GM06990 (cell line): ENCODE data around the gene METRNL.

Source experiments
- DNase-seq: peaks from one replicate; pipeline ENCODE4 v3.0.0-alpha.2; 2011; ENCODE audit not compliant: insufficient read length; ENCODE audit errors: extremely low read depth
- H3K27me3 ChIP-seq: replicated peaks from 2 replicates; pipeline ENCODE4 v1.6.0; 2011; ENCODE audit warnings: low read length; ENCODE audit not compliant: control insufficient read depth, insufficient read depth
- H3K36me3 ChIP-seq: 2 replicates; pipeline ENCODE4 v1.5.1; 2011; ENCODE audit warnings: low read length; ENCODE audit not compliant: control insufficient read depth, insufficient read depth
- H3K4me3 ChIP-seq: replicated peaks from 2 replicates; pipeline ENCODE4 v1.5.1; 2011; ENCODE audit warnings: low read depth, mild to moderate bottlenecking, control low read depth, low read length
- TF ChIP-seq, protein P1 (sequence below): IDR thresholded peaks from 2 replicates; pipeline ENCODE4 v1.5.1; 2011; ENCODE audit warnings: low read length, control low read depth, mild to moderate bottlenecking, inconsistent platforms; ENCODE audit not compliant: insufficient read depth, poor library complexity, severe bottlenecking

Gene METRNL

DNA sequence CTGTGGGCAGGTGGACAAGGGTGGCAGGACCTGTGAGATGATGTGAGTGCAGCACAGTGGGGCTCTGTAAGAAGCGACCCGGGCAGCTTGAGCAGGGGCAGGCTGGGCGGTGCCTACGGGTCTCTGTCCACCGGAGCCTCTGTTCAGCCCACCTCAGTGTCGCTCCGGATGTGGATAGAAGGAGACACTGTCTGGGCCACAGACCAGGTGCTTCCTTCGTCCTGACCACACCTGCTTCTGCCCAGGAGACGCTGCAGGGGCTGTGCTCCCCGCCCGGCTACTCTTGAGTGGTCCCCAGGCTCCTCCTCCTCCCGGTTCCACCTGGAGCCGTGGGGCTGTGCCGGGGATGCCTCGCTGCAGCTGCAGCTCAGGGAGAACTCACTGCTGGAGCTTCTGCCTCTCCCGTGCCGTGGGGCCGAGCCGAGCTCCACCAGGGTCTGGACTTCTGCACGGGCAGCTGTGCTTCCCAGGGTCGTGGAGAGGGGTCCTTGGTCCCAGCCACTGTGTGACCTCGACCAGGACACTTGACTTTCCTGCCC lies 21.5 kb downstream of the METRNL start:
- H3K36me3 ChIP-seq, result no peaks in the 10 kb centered on the region
- H3K4me3 ChIP-seq, result no peak overlapping the region
- TF ChIP-seq, protein P1, sequence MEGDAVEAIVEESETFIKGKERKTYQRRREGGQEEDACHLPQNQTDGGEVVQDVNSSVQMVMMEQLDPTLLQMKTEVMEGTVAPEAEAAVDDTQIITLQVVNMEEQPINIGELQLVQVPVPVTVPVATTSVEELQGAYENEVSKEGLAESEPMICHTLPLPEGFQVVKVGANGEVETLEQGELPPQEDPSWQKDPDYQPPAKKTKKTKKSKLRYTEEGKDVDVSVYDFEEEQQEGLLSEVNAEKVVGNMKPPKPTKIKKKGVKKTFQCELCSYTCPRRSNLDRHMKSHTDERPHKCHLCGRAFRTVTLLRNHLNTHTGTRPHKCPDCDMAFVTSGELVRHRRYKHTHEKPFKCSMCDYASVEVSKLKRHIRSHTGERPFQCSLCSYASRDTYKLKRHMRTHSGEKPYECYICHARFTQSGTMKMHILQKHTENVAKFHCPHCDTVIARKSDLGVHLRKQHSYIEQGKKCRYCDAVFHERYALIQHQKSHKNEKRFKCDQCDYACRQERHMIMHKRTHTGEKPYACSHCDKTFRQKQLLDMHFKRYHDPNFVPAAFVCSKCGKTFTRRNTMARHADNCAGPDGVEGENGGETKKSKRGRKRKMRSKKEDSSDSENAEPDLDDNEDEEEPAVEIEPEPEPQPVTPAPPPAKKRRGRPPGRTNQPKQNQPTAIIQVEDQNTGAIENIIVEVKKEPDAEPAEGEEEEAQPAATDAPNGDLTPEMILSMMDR, result no peak
- no peak for DNase-seq
- peaks cover 2% of the 10 kb centered on the region for H3K27me3 ChIP-seq

DNA sequence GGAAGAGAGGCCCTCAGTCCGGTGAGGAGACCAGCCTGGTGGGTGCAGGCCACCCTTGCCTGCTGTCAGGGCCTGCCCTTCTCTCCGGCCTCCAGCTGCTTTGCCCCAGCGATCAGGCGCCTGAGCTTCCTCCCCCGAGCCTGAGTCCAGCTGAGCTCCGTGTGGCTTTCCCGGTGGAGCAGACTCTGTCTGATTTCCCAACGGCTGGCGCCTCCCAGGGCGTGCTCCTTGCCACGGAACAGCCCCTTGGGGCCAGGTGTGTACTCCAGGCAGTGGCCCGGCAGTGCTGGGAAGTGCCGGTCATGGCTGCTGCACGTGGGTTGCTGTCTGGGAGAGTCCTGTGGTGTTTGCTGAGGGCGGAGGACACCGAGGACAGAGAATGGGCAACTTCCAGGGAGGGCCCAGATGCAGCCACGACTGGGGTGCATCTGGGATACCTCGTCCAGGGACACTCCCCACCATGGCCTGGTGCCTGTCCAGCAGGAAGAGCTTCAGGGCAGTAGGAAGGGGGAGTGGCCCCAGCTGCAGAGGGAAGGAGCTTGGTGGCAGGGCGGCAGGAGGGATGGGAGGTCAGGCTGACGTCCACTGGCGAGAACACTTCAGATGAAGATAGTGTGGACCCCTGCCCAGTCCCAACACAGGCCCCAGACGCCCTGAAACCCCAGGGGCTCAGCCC lies 22.5 kb downstream of the METRNL start:
- TF ChIP-seq, protein P1, result no peak
- no peaks in the 10 kb centered on the region for H3K36me3 ChIP-seq
- peaks cover 2% of the 10 kb centered on the region for H3K27me3 ChIP-seq
- no peak for DNase-seq
- H3K4me3 ChIP-seq, result no peak overlapping the region

DNA sequence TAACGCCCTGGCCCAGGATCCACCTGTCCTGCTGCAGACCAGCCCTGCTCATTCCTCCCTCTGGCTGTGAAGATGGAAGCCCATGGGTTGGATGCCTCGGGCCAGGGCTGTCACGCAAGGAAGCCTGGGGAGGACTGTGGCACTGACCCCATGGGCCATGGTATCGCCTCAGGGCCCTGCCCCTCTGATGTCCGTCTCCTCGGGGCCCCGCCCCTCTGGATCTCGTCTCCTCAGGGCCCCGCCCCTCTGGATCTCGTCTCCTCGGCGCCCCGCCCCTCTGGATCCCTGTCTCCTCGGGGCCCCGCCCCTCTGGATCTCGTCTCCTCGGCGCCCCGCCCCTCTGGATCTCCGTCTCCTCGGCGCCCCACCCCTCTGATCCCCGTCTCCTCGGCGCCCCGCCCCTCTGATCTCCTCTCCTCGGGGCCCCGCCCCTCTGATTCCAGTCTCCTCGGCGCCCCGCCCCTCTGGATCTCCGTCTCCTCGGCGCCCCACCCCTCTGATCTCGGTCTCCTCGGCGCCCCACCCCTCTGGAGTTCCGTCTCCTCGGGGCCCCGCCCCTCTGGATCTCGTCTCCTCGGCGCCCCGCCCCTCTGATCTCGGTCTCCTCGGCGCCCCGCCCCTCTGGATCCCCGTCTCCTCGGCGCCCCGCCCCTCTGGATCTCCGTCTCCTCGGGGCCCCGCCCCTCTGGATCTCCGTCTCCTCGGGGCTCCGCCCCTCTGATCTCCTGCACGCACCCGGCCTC lies 24.0 kb downstream of the METRNL start:
- TF ChIP-seq, protein P1, result no peak
- no peak for DNase-seq
- peaks cover 3% of the 10 kb centered on the region for H3K27me3 ChIP-seq
- H3K36me3 ChIP-seq, result no peaks in the 10 kb centered on the region
- H3K4me3 ChIP-seq, result no peak overlapping the region

DNA sequence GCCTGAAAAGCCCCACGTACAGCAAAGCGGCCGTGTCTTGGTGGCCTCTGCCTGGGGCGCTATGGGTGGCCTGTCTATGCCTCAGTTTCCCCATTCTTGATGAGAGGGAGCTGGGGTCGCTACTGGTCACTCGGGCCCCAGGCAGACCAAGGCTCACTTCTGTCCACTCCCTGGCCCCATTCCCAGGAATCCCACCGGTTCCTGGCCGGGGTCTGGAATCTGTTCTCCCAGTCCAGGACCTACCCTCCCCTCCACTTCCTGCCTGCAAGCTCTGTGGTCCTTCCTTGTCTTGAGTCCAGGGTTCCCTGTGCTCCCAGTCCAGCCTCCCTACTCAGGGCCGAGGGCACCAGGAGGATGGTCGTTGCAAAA lies 24.5 kb downstream of the METRNL start:
- no peaks in the 10 kb centered on the region for H3K36me3 ChIP-seq
- H3K4me3 ChIP-seq, result no peak overlapping the region
- TF ChIP-seq, protein P1, result no peak
- H3K27me3 ChIP-seq, result peaks cover 3% of the 10 kb centered on the region
- DNase-seq, result no peak

DNA sequence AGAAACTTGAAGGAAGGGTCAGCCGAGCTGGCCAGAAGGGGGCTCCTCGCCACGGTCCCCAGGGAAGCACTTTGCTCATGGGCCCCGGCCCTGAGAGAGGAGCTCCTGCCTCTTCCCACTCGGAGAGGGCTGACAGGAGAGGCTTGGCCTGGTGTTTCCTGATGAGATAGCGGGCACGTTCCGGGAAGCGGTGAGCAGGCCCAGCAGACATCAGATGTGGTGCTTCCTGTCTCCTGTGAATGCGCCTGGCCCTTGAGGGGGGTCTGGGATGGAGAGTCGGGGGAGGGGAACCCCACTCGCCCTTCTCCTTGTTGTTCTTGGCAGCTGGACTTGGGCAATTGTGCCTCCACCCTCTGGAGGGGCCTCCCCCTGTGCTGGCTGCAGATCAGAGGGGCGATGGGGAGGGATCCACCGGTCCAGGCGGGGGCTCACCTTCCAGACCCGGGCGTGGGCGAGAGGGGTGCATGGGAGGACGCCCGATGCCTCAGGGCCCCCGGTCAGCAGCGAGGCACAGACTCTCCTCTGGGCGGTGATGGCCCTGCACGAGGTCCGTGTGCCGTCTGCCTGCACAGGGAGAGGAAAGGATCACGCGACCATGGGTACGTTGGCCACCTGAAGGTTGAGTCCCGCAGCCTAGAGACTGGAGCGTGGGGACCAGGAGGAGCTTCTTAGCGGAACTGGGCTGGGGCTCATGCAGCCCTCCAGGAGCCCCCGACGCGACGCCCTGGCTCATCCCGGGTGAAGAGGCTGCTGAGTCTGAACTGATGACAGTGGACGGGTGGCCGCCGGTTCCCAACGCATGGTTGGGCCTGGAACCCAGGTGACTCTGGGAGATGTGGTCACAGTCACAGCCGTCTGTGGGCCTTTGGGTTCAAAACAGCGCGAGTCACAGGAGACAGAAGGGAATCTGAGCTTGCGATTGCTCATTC lies 25.4 kb downstream of the METRNL start:
- Histone ChIP-seq H3K36me3 (no peaks in the 10 kb centered on the region), H3K27me3 (peaks cover 3% of the 10 kb centered on the region), H3K4me3 (no peak overlapping the region)
- TF ChIP-seq, protein P1, result no peak
- no peak for DNase-seq
